ENCODE data around the gene SF1.

SF1 gene

DNA sequence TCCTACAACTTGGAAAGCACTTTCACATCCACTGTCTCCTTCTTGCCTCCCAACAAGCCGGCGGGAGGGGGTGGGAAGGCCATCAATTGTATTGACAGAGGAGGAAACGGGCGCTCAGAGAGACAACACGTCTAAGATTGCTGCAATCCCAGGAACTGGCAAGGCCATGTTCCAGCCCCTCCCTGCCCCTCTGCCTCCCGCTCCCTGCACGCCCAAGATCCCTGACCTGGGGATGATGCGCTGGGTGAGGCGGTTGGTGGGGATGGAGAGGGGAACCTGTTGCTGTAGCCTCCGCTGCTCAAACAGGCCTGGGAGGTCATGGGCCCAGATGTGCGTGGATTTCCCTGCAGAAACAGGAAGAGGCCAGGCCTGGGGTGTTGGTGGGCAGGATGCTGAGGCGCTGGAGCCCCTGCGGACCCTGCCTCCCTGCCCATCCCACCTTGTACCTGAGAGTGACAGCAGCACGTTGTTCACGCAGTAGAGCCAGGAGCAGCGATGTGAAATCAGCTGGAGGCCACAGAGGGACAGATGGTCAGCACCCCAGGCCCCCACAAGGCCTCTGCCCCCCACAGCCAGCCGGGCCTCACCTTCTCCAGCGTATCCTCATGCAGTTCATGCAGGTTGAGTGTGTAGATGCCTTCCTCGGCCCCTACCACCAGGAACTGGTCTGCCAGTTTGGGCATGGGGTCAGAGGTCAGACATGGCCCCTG, 17.9 kb upstream of the SF1 start:
- H3K9ac ChIP-seq (ENCODE audit: low read length), result no peak overlapping the region
- no peaks in the 10 kb centered on the region for H3K27me3 ChIP-seq (replicated peaks; ENCODE audit: insufficient read depth, low read length)
- DNase-seq, result no peak
- no peaks in the 10 kb centered on the region for H4K20me1 ChIP-seq (ENCODE audit: insufficient read depth, low read length)
- no peaks in the 10 kb centered on the region for H3K36me3 ChIP-seq (replicated peaks; ENCODE audit: insufficient read depth, low read length)
- H3F3A ChIP-seq (ENCODE audit: insufficient read depth, low read length), result no peaks in the 10 kb centered on the region
- H3K9me3 ChIP-seq (replicated peaks; ENCODE audit: insufficient read depth, low read length), result no peaks in the 10 kb centered on the region
- H3K4me2 ChIP-seq (ENCODE audit: low read depth, low read length), result no peak overlapping the region
- H3K9me2 ChIP-seq (replicated peaks; ENCODE audit: insufficient read depth, low read length), result no peaks in the 10 kb centered on the region
- H3K79me2 ChIP-seq (ENCODE audit: low read length), result no peaks in the 10 kb centered on the region
- no peak for TF ChIP-seq EZH2 (optimal IDR thresholded peaks at IDR 0.05; ENCODE audit: low read depth, low read length)
- TF ChIP-seq EZH2phosphoT487 (IDR thresholded peaks at IDR 0.05; ENCODE audit: low read length), result no peak
- TF ChIP-seq, protein P1, sequence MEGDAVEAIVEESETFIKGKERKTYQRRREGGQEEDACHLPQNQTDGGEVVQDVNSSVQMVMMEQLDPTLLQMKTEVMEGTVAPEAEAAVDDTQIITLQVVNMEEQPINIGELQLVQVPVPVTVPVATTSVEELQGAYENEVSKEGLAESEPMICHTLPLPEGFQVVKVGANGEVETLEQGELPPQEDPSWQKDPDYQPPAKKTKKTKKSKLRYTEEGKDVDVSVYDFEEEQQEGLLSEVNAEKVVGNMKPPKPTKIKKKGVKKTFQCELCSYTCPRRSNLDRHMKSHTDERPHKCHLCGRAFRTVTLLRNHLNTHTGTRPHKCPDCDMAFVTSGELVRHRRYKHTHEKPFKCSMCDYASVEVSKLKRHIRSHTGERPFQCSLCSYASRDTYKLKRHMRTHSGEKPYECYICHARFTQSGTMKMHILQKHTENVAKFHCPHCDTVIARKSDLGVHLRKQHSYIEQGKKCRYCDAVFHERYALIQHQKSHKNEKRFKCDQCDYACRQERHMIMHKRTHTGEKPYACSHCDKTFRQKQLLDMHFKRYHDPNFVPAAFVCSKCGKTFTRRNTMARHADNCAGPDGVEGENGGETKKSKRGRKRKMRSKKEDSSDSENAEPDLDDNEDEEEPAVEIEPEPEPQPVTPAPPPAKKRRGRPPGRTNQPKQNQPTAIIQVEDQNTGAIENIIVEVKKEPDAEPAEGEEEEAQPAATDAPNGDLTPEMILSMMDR (IDR thresholded peaks at IDR 0.05; ENCODE audit: low read length), result no peak
- H3K27ac ChIP-seq (ENCODE audit: low read length), result no peak overlapping the region
- no peak overlapping the region for H2AFZ ChIP-seq (ENCODE audit: low read length)
- H3K4me1 ChIP-seq (ENCODE audit: low read length), result no peaks in the 10 kb centered on the region
- H3K4me3 ChIP-seq (ENCODE audit: low read length), result no peak overlapping the region

DNA sequence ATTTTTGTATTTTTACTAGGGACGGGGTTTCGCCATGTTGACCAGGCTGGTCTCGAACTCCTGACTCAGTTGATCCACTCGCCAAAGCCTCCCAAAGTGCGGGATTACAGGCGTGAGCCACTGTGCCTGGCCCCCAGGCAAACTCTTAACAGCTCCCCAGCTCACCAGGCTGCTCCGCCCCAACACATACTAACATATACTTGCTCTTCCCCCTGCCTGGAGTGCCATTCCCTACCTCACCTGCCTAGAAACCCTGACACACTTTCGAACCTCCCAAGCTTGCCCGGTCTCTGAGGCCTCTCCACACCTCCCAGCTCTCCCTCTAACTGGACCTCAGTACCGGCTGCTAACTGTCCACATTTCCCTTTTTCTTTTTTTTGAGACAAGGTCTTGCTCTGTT, 16.2 kb upstream of the SF1 start:
- H4K20me1 ChIP-seq (ENCODE audit: insufficient read depth, low read length), result no peaks in the 10 kb centered on the region
- H3F3A ChIP-seq (ENCODE audit: insufficient read depth, low read length), result no peaks in the 10 kb centered on the region
- no peak overlapping the region for H3K4me2 ChIP-seq (ENCODE audit: low read depth, low read length)
- no peak for DNase-seq
- H3K4me3 ChIP-seq (ENCODE audit: low read length), result no peak overlapping the region
- H3K4me1 ChIP-seq (ENCODE audit: low read length), result no peaks in the 10 kb centered on the region
- H3K9ac ChIP-seq (ENCODE audit: low read length), result no peak overlapping the region
- no peaks in the 10 kb centered on the region for H3K36me3 ChIP-seq (replicated peaks; ENCODE audit: insufficient read depth, low read length)
- no peak for TF ChIP-seq EZH2 (optimal IDR thresholded peaks at IDR 0.05; ENCODE audit: low read depth, low read length)
- no peak for TF ChIP-seq EZH2phosphoT487 (IDR thresholded peaks at IDR 0.05; ENCODE audit: low read length)
- TF ChIP-seq, protein P1 (IDR thresholded peaks at IDR 0.05; ENCODE audit: low read length), result no peak
- H3K27me3 ChIP-seq (replicated peaks; ENCODE audit: insufficient read depth, low read length), result no peaks in the 10 kb centered on the region
- H2AFZ ChIP-seq (ENCODE audit: low read length), result no peak overlapping the region
- H3K27ac ChIP-seq (ENCODE audit: low read length), result no peak overlapping the region
- H3K9me2 ChIP-seq (replicated peaks; ENCODE audit: insufficient read depth, low read length), result no peaks in the 10 kb centered on the region
- H3K9me3 ChIP-seq (replicated peaks; ENCODE audit: insufficient read depth, low read length), result no peaks in the 10 kb centered on the region
- no peaks in the 10 kb centered on the region for H3K79me2 ChIP-seq (ENCODE audit: low read length)

DNA sequence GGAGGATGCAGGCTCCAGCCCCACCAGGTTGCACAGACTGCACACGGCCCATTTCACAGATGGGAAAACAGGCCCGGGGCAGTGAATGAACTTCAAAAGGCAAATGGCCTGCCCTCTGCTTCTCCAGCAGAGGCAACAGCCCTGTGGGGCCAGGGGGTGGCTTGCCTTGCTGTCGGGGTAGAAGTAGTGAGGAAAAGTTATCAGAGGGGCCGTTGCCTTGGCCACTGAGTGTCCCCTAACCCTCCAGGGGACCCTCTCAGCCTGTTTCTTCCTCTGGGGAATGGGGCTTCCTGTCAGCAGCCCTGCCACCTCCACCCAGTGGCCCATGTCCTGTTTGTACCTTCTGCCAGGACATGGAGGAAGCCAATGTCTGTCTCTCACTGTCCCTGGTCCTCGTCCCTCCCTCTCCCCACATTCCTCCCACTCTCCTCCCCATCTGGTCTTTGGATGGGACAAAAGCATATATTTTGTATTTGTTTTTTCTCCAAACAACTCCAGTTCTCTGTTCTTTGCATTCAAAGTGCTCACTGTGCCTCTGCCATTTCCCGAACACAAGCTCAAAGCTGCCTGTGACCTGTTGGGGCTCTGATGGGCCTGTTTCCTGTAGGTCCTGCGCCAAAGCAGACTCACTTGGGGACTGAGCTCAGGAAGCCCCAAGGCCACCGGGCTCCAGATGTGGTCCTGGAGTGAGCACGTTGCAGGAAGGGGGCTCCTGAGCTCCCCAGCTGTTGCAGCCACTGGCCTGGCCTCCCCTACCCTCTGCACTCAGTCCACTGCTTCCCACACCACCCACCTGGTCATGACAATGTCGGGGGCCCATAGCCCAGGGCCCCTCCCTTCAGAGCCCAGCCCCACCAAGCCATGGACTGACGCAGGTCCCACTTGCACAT, 15.2 kb upstream of the SF1 start:
- no peaks in the 10 kb centered on the region for H3K36me3 ChIP-seq (replicated peaks; ENCODE audit: insufficient read depth, low read length)
- no peak overlapping the region for H3K27ac ChIP-seq (ENCODE audit: low read length)
- no peak for TF ChIP-seq EZH2phosphoT487 (IDR thresholded peaks at IDR 0.05; ENCODE audit: low read length)
- TF ChIP-seq, protein P1 (IDR thresholded peaks at IDR 0.05; ENCODE audit: low read length), result no peak
- TF ChIP-seq EZH2 (optimal IDR thresholded peaks at IDR 0.05; ENCODE audit: low read depth, low read length), result no peak
- no peaks in the 10 kb centered on the region for H3K9me2 ChIP-seq (replicated peaks; ENCODE audit: insufficient read depth, low read length)
- H2AFZ ChIP-seq (ENCODE audit: low read length), result no peak overlapping the region
- H3K4me2 ChIP-seq (ENCODE audit: low read depth, low read length), result no peak overlapping the region
- H3K79me2 ChIP-seq (ENCODE audit: low read length), result no peaks in the 10 kb centered on the region
- H3K27me3 ChIP-seq (replicated peaks; ENCODE audit: insufficient read depth, low read length), result no peaks in the 10 kb centered on the region
- no peak for DNase-seq
- H3K4me1 ChIP-seq (ENCODE audit: low read length), result no peaks in the 10 kb centered on the region
- H3F3A ChIP-seq (ENCODE audit: insufficient read depth, low read length), result no peaks in the 10 kb centered on the region
- no peaks in the 10 kb centered on the region for H4K20me1 ChIP-seq (ENCODE audit: insufficient read depth, low read length)
- no peak overlapping the region for H3K4me3 ChIP-seq (ENCODE audit: low read length)
- H3K9me3 ChIP-seq (replicated peaks; ENCODE audit: insufficient read depth, low read length), result no peaks in the 10 kb centered on the region
- no peak overlapping the region for H3K9ac ChIP-seq (ENCODE audit: low read length)

All from MM.1S (cell line).